Right lobe of liver (tissue), 6 donors: ENCODE results near the gene RREB1. TPM values are rescaled to one million over a fixed set of nuclear protein-coding genes. Genes with fewer than 3 reads are reported as not detected.

ENCODE experiments used
- ATAC-seq, 4 donors: fragments of 200-7000 bp; cut with Tn5 transposase; one replicate each; pipeline ENCODE4 v1.9.1; 2020; ENCODE audit warnings: mild to moderate bottlenecking in 4 of 4, moderate library complexity in 4 of 4
- DNase-seq, 3 donors: peaks; one replicate each; pipeline ENCODE4 v3.0.0-alpha.2; 2020
- H3K27ac ChIP-seq, 3 donors: fragments of 200-600 bp; one replicate each; pipeline ENCODE4 v1.8.0; 2022
- H3K27me3 ChIP-seq, 2 donors: fragments of 200-600 bp; one replicate each; pipeline ENCODE4 v1.8.0; 2022
- H3K36me3 ChIP-seq, 4 donors: fragments of 200-600 bp; sonication (generic) in 1 of 4; one replicate each; pipeline versions ENCODE4 v1.5.1 to v1.8.0; 2017 to 2022; ENCODE audit warnings: control low read depth in 1 of 4
- H3K4me1 ChIP-seq, 4 donors: fragments of 200-600 bp; sonication (generic) in 1 of 4; one replicate each; pipeline versions ENCODE4 v1.5.1 to v1.8.0; 2017 to 2022; ENCODE audit warnings: control low read depth in 1 of 4
- H3K4me3 ChIP-seq, 3 donors: fragments of 200-600 bp; one replicate each; pipeline ENCODE4 v1.8.0; 2022
- H3K9me3 ChIP-seq, 4 donors: fragments of 200-600 bp; sonication (generic) in 1 of 4; one replicate each; pipeline versions ENCODE4 v1.5.1 to v1.8.0; 2017 to 2022; ENCODE audit warnings: control low read depth in 1 of 4
- CTCF ChIP-seq, 4 donors: fragments of 200-600 bp in 3 of 4; fragments of 450-650 bp in 1 of 4; IDR thresholded peaks; one replicate each; pipeline versions ENCODE4 v1.5.1 to v1.8.0; 2016 to 2022; ENCODE audit warnings: antibody characterized with exemption in 4 of 4, mild to moderate bottlenecking in 2 of 4
- POLR2A ChIP-seq: fragments of 450-650 bp; IDR thresholded peaks from one replicate; pipeline ENCODE4 v1.6.1; 2017; ENCODE audit warnings: antibody characterized with exemption, mild to moderate bottlenecking
- WGBS: methylation state at CpG from one replicate; pipeline ENCODE4 v1.1.6; 2018; ENCODE audit warnings: low coverage, low lambda C conversion rate; ENCODE audit not compliant: insufficient coverage; ENCODE audit errors: missing lambda C conversion rate; 5-methylcytosine and 5-hydroxymethylcytosine counted together
- intact Hi-C, 2 donors: fragments of 100-400 bp; cut with DNase I; formaldehyde crosslinking; loops; one replicate each; pipeline versions ENCODE4 v1.11.2 to v1.14.1; 2022
- total RNA-seq, 6 experiments: library from RNA; depleted of rRNA in 2 of 6; stranded (reverse); fragments of >200 nt in 2 of 6; fragmentation: NEBNext Ultra II Directional in 3 of 6; extraction: Animal tissue kit (Norgen Biotek cat#: 25700) in 3 of 6; gene quantifications; one replicate each; pipeline versions ENCODE4 v1.1.0 to v1.2.4, GENCODE V29; 2016 to 2023
- donor health status: DM: no; HTN: yes; CAD: no.
- donor health status: DM: no; HTN: no; CAD: no.
- donor health status: DM: no; HTN: no; CAD: no.
- donor health status: DM: no; HTN: yes; CAD: no.
- donor health status: DM: no; HTN: yes; CAD: no.

Gene RREB1
- total RNA-seq, 6 experiments from 2014 or later, result 28.7 to 46.3 (median 39.6) TPM

- peaks cover 2 to 83% (median 29%) of the 10 kb centered on the region in 4 donors for H3K4me1 ChIP-seq
- DNase-seq, result no peak
- no peak overlapping the region for H3K4me3 ChIP-seq
- no peaks in the 10 kb centered on the region for H3K36me3 ChIP-seq
- TF ChIP-seq CTCF (IDR thresholded peaks at IDR 0.05) (peak in 1 of 4 donors; percentile 15), POLR2A (no peak)
- no peak overlapping the region for H3K27ac ChIP-seq
- H3K9me3 ChIP-seq, result no peaks in the 10 kb centered on the region
- ATAC-seq, result peak in 1 of 4 donors; percentile 6
- H3K27me3 ChIP-seq, result no peaks in the 10 kb centered on the region
- WGBS, result 67% methylated on average over 6 of the region's 6 CpGs
- intact Hi-C loops, result loop anchor here in 1 of 2 donors (10.0 kb wide), 1 partner anchor 47 kb away; no protein-coding TSS in a partner anchor
Observed at GRCh38 chr6:7157752-7158616, 50.2 kb downstream of the RREB1 start.

- intact Hi-C loops, result loop anchor here (10.0 kb wide), 2 partner anchors 45 to 75 kb away; no protein-coding TSS in a partner anchor
- peak overlapping the region; percentile 10 to 68 (median 16) for H3K27ac ChIP-seq
- DNase-seq (no peak), ATAC-seq (peak in 1 of 4 donors; percentile 18)
- TF ChIP-seq POLR2A, result no peak
- no peak for TF ChIP-seq CTCF (IDR thresholded peaks at IDR 0.05)
- H3K9me3 ChIP-seq, result no peaks in the 10 kb centered on the region
- H3K4me1 ChIP-seq, result peaks cover 2 to 85% (median 38%) of the 10 kb centered on the region in 4 donors
- 47% methylated on average over 4 of the region's 4 CpGs for WGBS
- no peak overlapping the region for H3K4me3 ChIP-seq
- no peaks in the 10 kb centered on the region for H3K36me3 ChIP-seq
- no peaks in the 10 kb centered on the region for H3K27me3 ChIP-seq
Observed at GRCh38 chr6:7159790-7160525, 52.2 kb downstream of the RREB1 start.

GRCh38 chr6:7161253-7161623 is 53.5 kb downstream of the RREB1 start:
- ATAC-seq (no peak), DNase-seq (no peak)
- H3K9me3 ChIP-seq, result no peaks in the 10 kb centered on the region
- intact Hi-C loops, result loop anchor here in 1 of 2 donors (10.0 kb wide), 1 partner anchor 74 kb away; no protein-coding TSS in a partner anchor
- no peaks in the 10 kb centered on the region for H3K27me3 ChIP-seq
- TF ChIP-seq CTCF (IDR thresholded peaks at IDR 0.05), result no peak
- TF ChIP-seq POLR2A, result no peak
- peaks cover 2 to 85% (median 40%) of the 10 kb centered on the region in 4 donors for H3K4me1 ChIP-seq
- peak overlapping the region; percentile 42 to 68 (median 59) for H3K27ac ChIP-seq
- H3K36me3 ChIP-seq, result no peaks in the 10 kb centered on the region
- no peak overlapping the region for H3K4me3 ChIP-seq

- H3K27me3 ChIP-seq, result no peaks in the 10 kb centered on the region
- H3K4me3 ChIP-seq, result no peak overlapping the region
- no peaks in the 10 kb centered on the region for H3K36me3 ChIP-seq
- no peak for TF ChIP-seq CTCF (IDR thresholded peaks at IDR 0.05)
- no peak for TF ChIP-seq POLR2A
- DNase-seq (no peak), ATAC-seq (no peak)
- H3K4me1 ChIP-seq, result peaks cover 2 to 85% (median 45%) of the 10 kb centered on the region in 4 donors
- intact Hi-C loops, result loop anchor here in 1 of 2 donors (10.0 kb wide), 1 partner anchor 73 kb away; no protein-coding TSS in a partner anchor
- 63% methylated on average over 4 of the region's 4 CpGs for WGBS
- peak overlapping the region; percentile 23 to 68 (median 59) for H3K27ac ChIP-seq
- no peaks in the 10 kb centered on the region for H3K9me3 ChIP-seq
Observed at GRCh38 chr6:7161845-7162244, 54.1 kb downstream of the RREB1 start.
